Measurements from ENCODE around the gene RUBCN.

The RUBCN gene

GRCh38 chr3:197742787-197743186 lies 6.1 kb upstream of the RUBCN start:
- no peak for TF ChIP-seq EZH2phosphoT487 (IDR thresholded peaks at IDR 0.05; ENCODE audit: borderline replicate concordance, low read length)
- Histone ChIP-seq H3F3A (ENCODE audit: control insufficient read depth, insufficient read depth) (peaks cover 10% of the 10 kb centered on the region), H3K36me3 (ENCODE audit: control insufficient read depth, low read length) (no peaks in the 10 kb centered on the region), H3K27me3 (ENCODE audit: control insufficient read depth, low read length) (no peaks in the 10 kb centered on the region), H3K9me2 (replicated peaks; ENCODE audit: control insufficient read depth, low read length) (no peaks in the 10 kb centered on the region), H4K20me1 (ENCODE audit: control insufficient read depth, insufficient read depth, low read depth, low read length) (no peaks in the 10 kb centered on the region), H3K4me2 (ENCODE audit: low read length) (no peak overlapping the region), H3K79me2 (ENCODE audit: control insufficient read depth, low read length) (peaks cover 3% of the 10 kb centered on the region), H3K9me3 (ENCODE audit: control insufficient read depth, insufficient read depth, low read length) (no peaks in the 10 kb centered on the region), H3K27ac (ENCODE audit: low read depth, low read length) (no peak overlapping the region), H3K4me1 (ENCODE audit: control insufficient read depth, low read length) (peaks cover 22% of the 10 kb centered on the region), H3K4me3 (ENCODE audit: low read length) (no peak overlapping the region)

GRCh38 chr3:197737749-197738462 lies 1.2 kb upstream of the RUBCN start:
- TF ChIP-seq EZH2phosphoT487 (IDR thresholded peaks at IDR 0.05; ENCODE audit: borderline replicate concordance, low read length) (no peak), CTCF (IDR thresholded peaks at IDR 0.05; ENCODE audit: low read depth, low read length, poor library complexity, severe bottlenecking) (no peak)
- Histone ChIP-seq H3K4me1 (ENCODE audit: control insufficient read depth, low read length) (peaks cover 41% of the 10 kb centered on the region), H3F3A (ENCODE audit: control insufficient read depth, insufficient read depth) (peaks cover 20% of the 10 kb centered on the region), H3K4me3 (ENCODE audit: low read length) (peak overlapping the region; percentile 87), H3K79me2 (ENCODE audit: control insufficient read depth, low read length) (peaks cover 40% of the 10 kb centered on the region), H3K27me3 (ENCODE audit: control insufficient read depth, low read length) (no peaks in the 10 kb centered on the region), H3K9me2 (replicated peaks; ENCODE audit: control insufficient read depth, low read length) (no peaks in the 10 kb centered on the region), H3K27ac (ENCODE audit: low read depth, low read length) (no peak overlapping the region), H4K20me1 (ENCODE audit: control insufficient read depth, insufficient read depth, low read depth, low read length) (no peaks in the 10 kb centered on the region), H3K36me3 (ENCODE audit: control insufficient read depth, low read length) (peaks cover 15% of the 10 kb centered on the region), H3K4me2 (ENCODE audit: low read length) (peak overlapping the region; percentile 69), H3K9me3 (ENCODE audit: control insufficient read depth, insufficient read depth, low read length) (no peaks in the 10 kb centered on the region)

GRCh38 chr3:197737319-197737649 lies 580 bp upstream of the RUBCN start:
- H4K20me1 ChIP-seq (ENCODE audit: control insufficient read depth, insufficient read depth, low read depth, low read length): no peaks in the 10 kb centered on the region
- H3K9me2 ChIP-seq (replicated peaks; ENCODE audit: control insufficient read depth, low read length): no peaks in the 10 kb centered on the region
- TF ChIP-seq CTCF (IDR thresholded peaks at IDR 0.05; ENCODE audit: low read depth, low read length, poor library complexity, severe bottlenecking): no peak
- no peak for TF ChIP-seq EZH2phosphoT487 (IDR thresholded peaks at IDR 0.05; ENCODE audit: borderline replicate concordance, low read length)
- H3K36me3 ChIP-seq (ENCODE audit: control insufficient read depth, low read length): peaks cover 20% of the 10 kb centered on the region
- H3K4me1 ChIP-seq (ENCODE audit: control insufficient read depth, low read length): peaks cover 46% of the 10 kb centered on the region
- peak overlapping the region; percentile 87 for H3K4me3 ChIP-seq (ENCODE audit: low read length)
- H3F3A ChIP-seq (ENCODE audit: control insufficient read depth, insufficient read depth): peaks cover 20% of the 10 kb centered on the region
- no peaks in the 10 kb centered on the region for H3K27me3 ChIP-seq (ENCODE audit: control insufficient read depth, low read length)
- H3K9me3 ChIP-seq (ENCODE audit: control insufficient read depth, insufficient read depth, low read length): no peaks in the 10 kb centered on the region
- peak overlapping the region; percentile 53 for H3K27ac ChIP-seq (ENCODE audit: low read depth, low read length)
- H3K4me2 ChIP-seq (ENCODE audit: low read length): peak overlapping the region; percentile 69
- H3K79me2 ChIP-seq (ENCODE audit: control insufficient read depth, low read length): peaks cover 47% of the 10 kb centered on the region

GRCh38 chr3:197736010-197736490 lies 654 bp downstream of the RUBCN start:
- peaks cover 25% of the 10 kb centered on the region for H3K36me3 ChIP-seq (ENCODE audit: control insufficient read depth, low read length)
- H3F3A ChIP-seq (ENCODE audit: control insufficient read depth, insufficient read depth): peaks cover 20% of the 10 kb centered on the region
- peaks cover 55% of the 10 kb centered on the region for H3K79me2 ChIP-seq (ENCODE audit: control insufficient read depth, low read length)
- peaks cover 52% of the 10 kb centered on the region for H3K4me1 ChIP-seq (ENCODE audit: control insufficient read depth, low read length)
- peak overlapping the region; percentile 98 for H3K27ac ChIP-seq (ENCODE audit: low read depth, low read length)
- no peaks in the 10 kb centered on the region for H3K27me3 ChIP-seq (ENCODE audit: control insufficient read depth, low read length)
- no peaks in the 10 kb centered on the region for H3K9me2 ChIP-seq (replicated peaks; ENCODE audit: control insufficient read depth, low read length)
- TF ChIP-seq EZH2phosphoT487 (IDR thresholded peaks at IDR 0.05; ENCODE audit: borderline replicate concordance, low read length) (no peak), CTCF (IDR thresholded peaks at IDR 0.05; ENCODE audit: low read depth, low read length, poor library complexity, severe bottlenecking) (no peak)
- peak overlapping the region; percentile 87 for H3K4me3 ChIP-seq (ENCODE audit: low read length)
- H3K9me3 ChIP-seq (ENCODE audit: control insufficient read depth, insufficient read depth, low read length): no peaks in the 10 kb centered on the region
- no peaks in the 10 kb centered on the region for H4K20me1 ChIP-seq (ENCODE audit: control insufficient read depth, insufficient read depth, low read depth, low read length)
- H3K4me2 ChIP-seq (ENCODE audit: low read length): peak overlapping the region; percentile 93

Measured in DOHH2 (cell line).